ENCODE measurements around the gene TMEM185A. TPM values are rescaled to one million over a fixed set of nuclear protein-coding genes. Genes with fewer than 3 reads are reported as not detected.
"Not testable (repeated sequence)": the region's sequence is repeated elsewhere in the genome, so short reads cannot be mapped to it uniquely, and the experiment has no call there.

Gene TMEM185A
- total RNA-seq, 1 experiment from 2014 or later: 13.6 TPM

DNA sequence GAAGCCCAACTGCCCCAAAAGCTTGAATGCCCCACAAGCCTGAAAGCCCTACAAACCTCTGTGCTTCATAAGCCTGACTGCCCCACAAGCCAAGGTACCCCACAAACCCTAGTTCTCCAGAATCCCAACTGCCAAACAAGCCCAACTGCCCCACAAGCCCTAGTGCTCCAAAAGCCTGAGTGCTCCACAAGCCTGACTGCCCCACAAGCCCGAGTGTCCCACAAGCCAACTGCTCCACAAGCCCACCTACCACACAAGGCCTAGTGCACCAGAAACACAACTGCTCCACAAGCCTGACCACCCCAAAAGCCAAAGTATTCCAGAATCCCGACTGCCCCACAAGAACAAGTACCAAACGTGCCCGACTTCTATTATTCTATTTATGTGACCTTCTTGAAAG lies 68.2 kb downstream of the TMEM185A start:
- DNase-seq (ENCODE audit: extremely low read depth, low read depth): no peak

DNA sequence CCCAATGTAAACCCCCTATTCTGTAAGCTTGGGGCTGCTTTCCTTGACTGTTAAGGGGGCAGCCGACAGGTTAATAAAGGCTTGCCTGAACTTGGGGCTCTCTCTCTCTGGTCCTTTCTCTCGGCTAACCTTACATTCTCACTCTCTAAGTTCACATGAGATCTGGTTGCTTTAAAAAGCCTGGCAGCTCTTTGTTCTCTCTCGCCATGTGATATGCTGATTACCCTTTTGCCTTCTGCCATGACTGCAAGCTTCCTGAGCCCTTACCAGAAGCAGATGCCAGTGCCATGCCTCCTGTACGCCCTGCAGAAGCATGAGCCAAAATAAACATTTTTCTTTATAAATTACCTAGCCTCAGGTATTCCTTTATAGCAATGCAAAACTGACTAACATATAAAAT lies 76.3 kb downstream of the TMEM185A start:
- not testable (repeated sequence) for DNase-seq (ENCODE audit: extremely low read depth, low read depth)

DNA sequence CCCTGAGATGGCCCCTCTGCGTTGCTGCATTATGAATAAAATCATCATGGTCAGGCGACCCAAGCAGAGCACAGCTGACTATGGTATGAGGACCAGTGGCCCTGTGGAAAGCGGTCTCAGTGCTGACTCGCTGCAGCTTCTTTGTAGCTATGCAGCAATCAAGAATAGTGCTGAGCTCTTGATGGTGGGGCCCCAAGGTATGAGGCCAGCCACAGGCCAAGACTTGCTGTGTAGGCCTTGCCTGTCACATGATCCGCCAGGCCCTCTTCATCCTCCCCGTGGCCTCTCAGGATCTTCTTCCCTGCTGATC lies 79.7 kb downstream of the TMEM185A start:
- not testable (repeated sequence) for DNase-seq (ENCODE audit: extremely low read depth, low read depth)

DNA sequence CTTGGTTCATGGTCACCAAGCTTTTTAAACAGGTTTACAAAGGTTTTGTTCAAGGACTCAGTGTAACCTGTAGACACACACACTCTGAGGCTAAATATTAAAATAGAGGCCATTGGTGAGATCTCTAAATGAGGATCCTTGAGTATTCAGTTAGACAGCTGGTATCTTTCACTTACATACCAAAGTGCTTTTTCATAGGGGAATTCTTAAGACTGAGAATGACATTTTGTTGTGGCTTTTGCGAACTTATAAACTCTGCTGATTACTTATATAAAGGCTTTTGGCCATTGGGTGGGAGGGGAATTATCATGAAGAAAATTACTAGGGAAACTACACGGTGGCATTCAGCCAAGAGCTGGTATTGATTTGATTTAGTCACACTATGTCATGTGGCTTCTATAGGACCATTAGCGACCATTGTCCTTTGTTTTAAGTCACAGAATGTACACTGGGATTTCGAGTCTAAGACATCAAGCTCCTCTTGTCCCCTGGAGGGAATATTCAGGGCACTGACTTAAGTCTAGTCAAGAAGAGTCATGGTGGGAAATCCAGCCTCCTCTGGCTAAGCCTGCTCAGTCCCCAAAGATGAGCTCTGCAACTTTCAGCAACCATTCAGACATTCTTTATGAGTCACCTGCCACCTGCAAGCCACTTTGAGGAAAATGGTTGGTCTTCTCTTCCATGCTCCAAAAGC lies 80.2 kb downstream of the TMEM185A start:
- DNase-seq (ENCODE audit: extremely low read depth, low read depth): not testable (repeated sequence)

DNA sequence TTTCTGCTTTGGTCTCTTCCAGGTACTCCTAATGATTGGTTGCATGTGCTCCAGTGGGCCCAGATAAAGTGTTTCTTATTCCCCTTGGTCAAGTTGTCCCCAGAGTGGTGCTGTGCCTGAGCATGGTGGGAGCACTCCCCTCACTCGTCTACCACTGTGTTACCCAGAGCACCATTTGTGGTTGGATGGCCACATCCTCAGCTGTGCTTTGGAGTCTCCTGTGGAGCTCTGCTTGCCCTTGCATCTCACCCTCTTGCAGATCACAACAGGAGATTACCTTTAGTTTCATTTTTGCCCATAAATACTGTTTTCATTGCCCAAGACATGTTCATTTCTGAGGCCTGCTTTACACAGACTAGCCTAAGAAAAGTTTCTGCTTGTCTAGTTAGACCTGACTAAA lies 81.1 kb downstream of the TMEM185A start:
- not testable (repeated sequence) for DNase-seq (ENCODE audit: extremely low read depth, low read depth)

DNA sequence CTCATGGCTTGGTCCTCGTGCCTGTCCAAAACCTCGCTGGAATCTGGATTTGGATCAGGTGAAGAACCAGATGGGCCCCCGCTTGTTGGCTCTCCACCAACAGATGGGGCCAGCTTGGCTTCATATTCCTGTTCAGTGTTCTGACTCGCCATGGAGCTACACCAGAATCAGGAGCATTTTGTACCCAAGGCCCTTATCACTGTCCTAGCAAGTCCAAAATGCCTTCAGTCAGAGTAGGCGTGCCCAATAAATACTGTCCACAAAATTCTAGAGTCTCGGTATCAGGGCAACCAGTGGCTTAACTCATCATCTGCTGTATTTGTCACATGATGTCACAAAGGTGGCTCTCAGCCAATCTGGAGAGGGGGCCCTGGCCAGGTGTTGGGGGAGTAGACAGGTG lies 81.9 kb downstream of the TMEM185A start, which contains the start of gene HSFX3:
Gene HSFX3, minus strand, starts transcription at position 224 of the 400 bp plus-strand sequence. Its CDS starts 72 bp downstream, at position 152.
- not testable (repeated sequence) for DNase-seq (ENCODE audit: extremely low read depth, low read depth)

DNA sequence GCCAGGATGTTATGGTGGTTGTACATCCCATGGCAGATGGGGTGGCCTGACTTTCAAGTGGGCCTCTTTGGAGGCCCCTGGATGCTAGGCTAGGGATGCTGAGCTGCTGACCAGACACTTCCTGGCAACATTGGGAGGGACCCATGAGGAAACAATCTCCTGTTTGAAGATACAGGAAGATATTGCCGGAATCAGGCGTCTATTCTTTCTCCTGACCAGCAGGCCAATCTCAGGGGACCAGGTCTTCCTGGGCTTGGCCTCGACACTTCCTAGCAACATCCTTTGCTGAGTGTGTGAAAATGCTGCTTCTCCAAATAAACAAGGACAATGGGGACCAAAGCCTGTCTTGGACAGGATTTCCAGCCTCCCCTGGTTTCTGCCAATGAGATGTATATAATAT lies 83.8 kb downstream of the TMEM185A start:
- DNase-seq (ENCODE audit: extremely low read depth, low read depth): not testable (repeated sequence)

DNA sequence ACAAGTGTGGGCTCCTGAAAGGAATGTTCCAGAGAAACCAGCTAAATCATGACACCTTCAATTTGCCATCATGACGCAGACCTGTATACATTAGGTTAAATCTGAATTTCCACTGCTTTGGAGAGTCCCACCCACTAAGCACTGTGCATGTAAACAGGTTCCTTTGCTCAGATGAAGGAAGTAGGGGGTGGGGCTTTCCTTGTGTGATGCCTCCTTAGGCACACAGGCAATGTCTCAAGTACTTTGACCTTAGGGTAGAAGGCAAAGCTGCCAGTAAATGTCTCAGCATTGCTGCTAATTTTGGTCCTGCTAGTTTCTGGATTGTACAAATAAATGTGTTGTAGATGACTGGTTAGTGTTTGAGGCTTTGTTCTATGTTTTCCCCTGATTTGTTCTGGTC lies 84.6 kb downstream of the TMEM185A start:
- DNase-seq (ENCODE audit: extremely low read depth, low read depth): not testable (repeated sequence)

Other genes starting within 250 kb of the TMEM185A start
- 44.1 and 47.2 TPM in 2 replicates for gene IDS, start 126.5 kb downstream of the TMEM185A start, total RNA-seq (2014; rRNA removed; shearing (Covaris generic))
- 12.4 and 16.6 TPM in 2 replicates for gene EOLA1, start 90.8 kb downstream of the TMEM185A start, total RNA-seq (2014; rRNA removed; shearing (Covaris generic))
- gene HSFX3, start 81.9 kb downstream of the TMEM185A start, total RNA-seq (2014; rRNA removed; shearing (Covaris generic)): not detected in 2 replicates
- 0.12 TPM in 1 of 2 replicates, not detected in the other for gene MAGEA9B, start 44.3 kb downstream of the TMEM185A start, total RNA-seq (2014; rRNA removed; shearing (Covaris generic))
- gene HSFX2, start 36.5 kb downstream of the TMEM185A start, total RNA-seq (2014; rRNA removed; shearing (Covaris generic)): not detected in 2 replicates
- gene MAGEA11, start 80.3 kb upstream of the TMEM185A start, total RNA-seq (2014; rRNA removed; shearing (Covaris generic)): 0.10 TPM in 1 of 2 replicates, not detected in the other
- gene HSFX1, start 142.3 kb upstream of the TMEM185A start, total RNA-seq (2014; rRNA removed; shearing (Covaris generic)): 0.20 TPM in 1 of 2 replicates, not detected in the other
- not detected in 2 replicates for gene MAGEA9, start 150.1 kb upstream of the TMEM185A start, total RNA-seq (2014; rRNA removed; shearing (Covaris generic))
- gene MAGEA8, start 249.4 kb upstream of the TMEM185A start, total RNA-seq (2014; rRNA removed; shearing (Covaris generic)): not detected in 2 replicates